ENCODE data around the gene PSME3IP1. TPM values are rescaled to one million over a fixed set of nuclear protein-coding genes. Genes with fewer than 3 reads are reported as not detected.

PSME3IP1 gene
- total RNA-seq, 1 donor from 2014 or later: 62.9 TPM

DNA sequence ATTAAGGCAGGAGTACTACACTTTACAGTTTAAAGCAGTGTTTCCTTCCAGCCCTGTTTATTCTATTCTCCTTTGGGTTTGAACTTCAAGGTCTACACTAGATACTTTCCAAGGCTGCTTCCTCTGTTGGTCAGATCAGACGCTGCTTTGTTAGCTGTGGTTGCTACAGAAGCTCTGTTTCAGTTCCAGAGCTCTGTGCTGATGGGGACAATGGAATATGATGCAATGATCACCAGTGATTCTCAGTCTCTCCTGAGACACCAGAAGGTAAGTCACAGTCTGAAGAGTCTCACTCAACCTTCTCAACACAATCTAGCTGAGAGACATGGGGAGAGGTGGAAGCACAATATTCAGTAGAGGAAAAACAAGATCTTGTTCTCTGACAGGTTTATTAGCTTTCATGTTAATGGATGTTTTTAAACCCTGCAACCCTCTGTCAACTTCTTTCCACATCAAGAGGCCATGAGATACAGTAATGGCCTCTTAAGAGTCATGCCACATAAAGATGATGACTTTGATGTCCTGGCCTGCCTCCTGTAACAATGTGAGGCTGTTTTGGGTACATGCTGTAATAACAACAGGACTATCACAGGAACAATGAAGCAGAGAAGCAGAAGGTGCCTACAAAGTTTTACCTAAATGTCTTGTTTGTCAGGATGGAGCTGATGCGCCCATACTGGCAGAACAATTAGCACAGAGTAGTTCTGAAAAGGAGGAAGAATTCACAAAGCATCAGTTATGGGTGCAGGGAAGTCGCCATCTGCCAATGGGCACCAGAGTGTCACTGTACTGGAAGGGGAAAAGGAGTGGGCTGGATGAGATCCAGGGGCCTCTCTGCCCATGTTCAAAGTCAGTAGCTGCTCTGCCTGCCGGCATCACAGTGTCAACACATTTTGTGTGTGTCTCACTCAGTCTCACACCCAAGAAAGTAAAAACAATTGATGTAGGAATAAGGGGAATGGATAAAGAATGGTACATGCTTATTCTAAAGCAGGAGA is 33.4 kb downstream of the PSME3IP1 start:
- H3K27me3 ChIP-seq (ENCODE audit: control insufficient read depth, insufficient read depth, low read length): no peaks in the 10 kb centered on the region
- FAIRE-seq: no peak
- H3K36me3 ChIP-seq (ENCODE audit: control insufficient read depth, insufficient read depth, low read length): peaks cover 7% of the 10 kb centered on the region

DNA sequence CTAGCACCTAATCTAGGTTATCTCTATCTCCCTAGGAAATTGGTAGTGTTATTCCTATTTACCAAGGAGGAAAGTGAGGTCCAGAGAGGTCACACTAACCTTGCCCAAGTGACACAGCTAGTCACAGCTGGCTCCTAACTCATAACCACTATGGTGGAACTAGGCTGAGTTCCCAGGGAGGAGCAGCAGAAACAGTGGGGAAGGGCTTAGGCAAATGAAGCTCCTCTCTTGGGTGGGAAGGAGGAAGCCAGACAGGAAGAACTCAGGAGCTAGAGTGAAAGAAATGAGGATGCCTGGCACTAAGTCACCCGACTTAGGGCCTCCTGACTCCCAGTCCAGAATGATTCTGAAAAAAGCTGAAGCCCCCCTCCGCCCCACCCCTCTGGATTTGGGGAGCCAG is 34.5 kb downstream of the PSME3IP1 start:
- DNase-seq (ENCODE audit: low read depth) (no peak), FAIRE-seq (no peak)
- TF ChIP-seq, protein P1, sequence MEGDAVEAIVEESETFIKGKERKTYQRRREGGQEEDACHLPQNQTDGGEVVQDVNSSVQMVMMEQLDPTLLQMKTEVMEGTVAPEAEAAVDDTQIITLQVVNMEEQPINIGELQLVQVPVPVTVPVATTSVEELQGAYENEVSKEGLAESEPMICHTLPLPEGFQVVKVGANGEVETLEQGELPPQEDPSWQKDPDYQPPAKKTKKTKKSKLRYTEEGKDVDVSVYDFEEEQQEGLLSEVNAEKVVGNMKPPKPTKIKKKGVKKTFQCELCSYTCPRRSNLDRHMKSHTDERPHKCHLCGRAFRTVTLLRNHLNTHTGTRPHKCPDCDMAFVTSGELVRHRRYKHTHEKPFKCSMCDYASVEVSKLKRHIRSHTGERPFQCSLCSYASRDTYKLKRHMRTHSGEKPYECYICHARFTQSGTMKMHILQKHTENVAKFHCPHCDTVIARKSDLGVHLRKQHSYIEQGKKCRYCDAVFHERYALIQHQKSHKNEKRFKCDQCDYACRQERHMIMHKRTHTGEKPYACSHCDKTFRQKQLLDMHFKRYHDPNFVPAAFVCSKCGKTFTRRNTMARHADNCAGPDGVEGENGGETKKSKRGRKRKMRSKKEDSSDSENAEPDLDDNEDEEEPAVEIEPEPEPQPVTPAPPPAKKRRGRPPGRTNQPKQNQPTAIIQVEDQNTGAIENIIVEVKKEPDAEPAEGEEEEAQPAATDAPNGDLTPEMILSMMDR (IDR thresholded peaks at IDR 0.05; ENCODE audit: insufficient read depth, low read length, severe bottlenecking): no peak
- Histone ChIP-seq H3K27me3 (ENCODE audit: control insufficient read depth, insufficient read depth, low read length) (no peaks in the 10 kb centered on the region), H3K4me3 (ENCODE audit: low read depth, low read length) (no peak overlapping the region), H3K36me3 (ENCODE audit: control insufficient read depth, insufficient read depth, low read length) (peaks cover 7% of the 10 kb centered on the region)

More for the DNA sequence above, 33.4 kb downstream of the PSME3IP1 start:
- DNase-seq (ENCODE audit: low read depth): no peak
- TF ChIP-seq, protein P1 (IDR thresholded peaks at IDR 0.05; ENCODE audit: insufficient read depth, low read length, severe bottlenecking): no peak
- H3K4me3 ChIP-seq (ENCODE audit: low read depth, low read length): no peak overlapping the region

DNA sequence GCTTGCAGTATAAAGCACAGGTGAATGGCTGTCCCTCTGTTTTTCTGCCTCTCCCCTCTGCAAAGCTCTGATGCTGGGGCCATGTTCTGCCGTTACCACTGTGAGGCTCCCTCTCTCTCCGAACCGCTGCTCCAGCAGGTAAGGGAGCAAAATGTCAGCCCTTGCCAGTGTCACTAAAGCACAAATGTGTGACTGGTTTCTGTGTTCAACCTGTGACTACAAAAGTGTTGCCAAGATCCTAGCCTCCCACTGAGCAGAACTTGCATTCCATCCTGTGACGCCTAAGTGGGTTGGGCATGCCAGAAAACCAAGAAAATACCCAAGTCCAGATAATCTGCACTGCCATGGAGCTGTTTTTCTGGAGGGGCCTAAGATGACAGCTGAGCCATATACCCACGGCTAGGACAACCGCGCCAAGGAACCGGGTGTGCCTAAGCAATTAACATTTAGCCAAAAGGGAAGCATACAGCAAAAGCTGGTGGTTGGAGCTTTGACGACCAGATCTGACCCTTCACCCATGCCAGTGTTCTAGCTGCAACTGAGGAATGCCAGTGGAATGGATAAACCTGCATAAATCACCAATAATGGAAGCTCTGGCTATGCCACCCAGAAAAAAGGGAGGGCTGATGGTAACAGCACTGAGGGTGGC is 35.0 kb downstream of the PSME3IP1 start:
- TF ChIP-seq, protein P1 (IDR thresholded peaks at IDR 0.05; ENCODE audit: insufficient read depth, low read length, severe bottlenecking): no peak
- no peak overlapping the region for H3K4me3 ChIP-seq (ENCODE audit: low read depth, low read length)
- H3K36me3 ChIP-seq (ENCODE audit: control insufficient read depth, insufficient read depth, low read length): peaks cover 7% of the 10 kb centered on the region
- H3K27me3 ChIP-seq (ENCODE audit: control insufficient read depth, insufficient read depth, low read length): no peaks in the 10 kb centered on the region
- FAIRE-seq (peak; percentile 32), DNase-seq (ENCODE audit: low read depth) (no peak)

DNA sequence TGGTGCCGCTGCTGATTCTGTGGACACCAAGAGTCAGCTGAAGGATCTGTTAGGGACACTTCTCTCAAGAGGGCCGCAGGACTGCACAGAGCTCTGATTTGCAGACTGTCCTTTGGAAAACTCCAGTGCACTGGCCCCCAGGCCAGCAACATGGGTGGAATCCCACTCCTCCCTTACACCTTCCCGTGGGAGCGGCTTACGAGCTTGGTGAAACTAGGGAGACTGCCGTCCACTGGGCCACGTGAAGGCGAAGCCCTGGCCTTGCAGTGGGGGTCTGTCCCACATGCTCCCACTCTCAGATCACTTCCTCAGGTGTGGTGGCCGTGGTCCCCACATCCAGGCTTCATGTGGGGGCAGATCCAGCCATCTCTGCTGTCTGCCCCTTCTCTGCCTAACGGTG is 36.4 kb downstream of the PSME3IP1 start:
- TF ChIP-seq, protein P1 (IDR thresholded peaks at IDR 0.05; ENCODE audit: insufficient read depth, low read length, severe bottlenecking): no peak
- FAIRE-seq: no peak
- Histone ChIP-seq H3K27me3 (ENCODE audit: control insufficient read depth, insufficient read depth, low read length) (no peaks in the 10 kb centered on the region), H3K36me3 (ENCODE audit: control insufficient read depth, insufficient read depth, low read length) (peaks cover 5% of the 10 kb centered on the region), H3K4me3 (ENCODE audit: low read depth, low read length) (no peak overlapping the region)
- DNase-seq (ENCODE audit: low read depth): no peak

DNA sequence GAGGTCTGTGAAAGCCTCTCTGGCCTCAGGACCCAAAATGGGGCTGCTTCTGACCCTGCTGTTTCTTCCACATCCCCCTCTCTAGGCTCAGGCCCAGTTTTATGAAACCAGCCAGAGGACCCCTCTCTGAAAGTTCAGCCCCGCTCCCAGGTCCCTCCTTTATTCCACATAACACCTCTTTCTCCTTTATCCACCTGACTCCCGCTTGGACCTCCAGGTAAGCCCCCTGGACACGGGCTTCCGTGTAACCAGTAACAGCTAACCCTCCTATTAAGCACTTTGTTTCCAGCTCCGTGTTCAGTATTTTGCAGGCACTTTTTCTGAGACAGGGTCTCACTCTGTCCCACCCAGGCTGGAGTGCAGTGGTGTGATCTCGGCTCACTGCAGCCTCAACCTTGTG is 37.4 kb downstream of the PSME3IP1 start:
- FAIRE-seq (no peak), DNase-seq (ENCODE audit: low read depth) (no peak)
- H3K27me3 ChIP-seq (ENCODE audit: control insufficient read depth, insufficient read depth, low read length): no peaks in the 10 kb centered on the region
- TF ChIP-seq, protein P1 (IDR thresholded peaks at IDR 0.05; ENCODE audit: insufficient read depth, low read length, severe bottlenecking): no peak
- peaks cover under 1% of the 10 kb centered on the region for H3K36me3 ChIP-seq (ENCODE audit: control insufficient read depth, insufficient read depth, low read length)
- no peak overlapping the region for H3K4me3 ChIP-seq (ENCODE audit: low read depth, low read length)

Data from bronchial epithelial cell (primary cell).